GM19023 (cell line): ENCODE measurements around the gene KIF26B.

Experiments
- ATAC-seq: cut with Tn5 transposase; IDR thresholded peaks from one replicate; pipeline ENCODE4 v1.9.1; 2021; ENCODE audit warnings: mild to moderate bottlenecking, moderate library complexity; ENCODE audit not compliant: unreplicated experiment

KIF26B gene

GRCh38 chr1:245583081-245583480 lies 428.3 kb downstream of the KIF26B start:
- no peak for ATAC-seq

- ATAC-seq, result no peak
These were observed 429.0 kb downstream of the KIF26B start for GRCh38 chr1:245583575-245584330.

DNA sequence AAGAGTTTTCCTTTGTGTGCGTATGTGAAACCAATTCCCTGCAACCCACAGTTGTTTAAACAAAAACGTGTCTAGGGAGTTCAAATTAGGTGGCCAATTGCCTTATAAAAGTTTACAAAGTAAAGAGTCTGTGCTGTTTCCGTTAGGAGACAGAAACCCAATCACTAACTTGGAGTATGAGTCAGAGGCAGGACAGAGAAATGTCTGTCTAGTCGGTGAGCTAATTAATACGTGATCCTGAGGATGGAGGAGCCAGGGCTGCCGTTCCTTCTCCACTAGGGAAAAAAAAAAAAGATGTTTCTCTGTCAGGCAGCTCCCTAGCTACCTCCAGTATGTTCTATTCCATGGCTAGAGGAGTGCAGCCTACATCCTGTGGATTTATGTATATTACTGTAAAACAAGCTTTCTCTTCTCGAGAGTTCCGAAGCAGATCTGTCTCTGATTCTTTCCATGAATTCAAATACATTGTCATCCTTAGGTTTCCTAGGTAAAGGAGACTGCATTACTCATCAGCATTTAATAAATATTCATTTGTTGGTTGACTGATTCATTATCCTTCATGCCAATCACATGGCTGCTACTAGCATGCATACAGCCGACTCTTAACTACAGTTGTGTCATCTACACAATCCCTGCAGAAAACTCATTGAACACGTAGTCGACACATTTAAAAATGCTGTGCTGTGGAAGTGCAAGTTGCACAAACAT lies 430.6 kb downstream of the KIF26B start:
- no peak for ATAC-seq

- no peak for ATAC-seq
These were observed 432.8 kb downstream of the KIF26B start for GRCh38 chr1:245587435-245588115.

GRCh38 chr1:245588116-245588639 lies 433.4 kb downstream of the KIF26B start:
- ATAC-seq, result no peak

- no peak for ATAC-seq
These were observed 434.5 kb downstream of the KIF26B start for GRCh38 chr1:245589316-245589715.

- no peak for ATAC-seq
These were observed 435.1 kb downstream of the KIF26B start for GRCh38 chr1:245589906-245590305.

- ATAC-seq, result no peak
These were observed 435.9 kb downstream of the KIF26B start for GRCh38 chr1:245590726-245591125.

DNA sequence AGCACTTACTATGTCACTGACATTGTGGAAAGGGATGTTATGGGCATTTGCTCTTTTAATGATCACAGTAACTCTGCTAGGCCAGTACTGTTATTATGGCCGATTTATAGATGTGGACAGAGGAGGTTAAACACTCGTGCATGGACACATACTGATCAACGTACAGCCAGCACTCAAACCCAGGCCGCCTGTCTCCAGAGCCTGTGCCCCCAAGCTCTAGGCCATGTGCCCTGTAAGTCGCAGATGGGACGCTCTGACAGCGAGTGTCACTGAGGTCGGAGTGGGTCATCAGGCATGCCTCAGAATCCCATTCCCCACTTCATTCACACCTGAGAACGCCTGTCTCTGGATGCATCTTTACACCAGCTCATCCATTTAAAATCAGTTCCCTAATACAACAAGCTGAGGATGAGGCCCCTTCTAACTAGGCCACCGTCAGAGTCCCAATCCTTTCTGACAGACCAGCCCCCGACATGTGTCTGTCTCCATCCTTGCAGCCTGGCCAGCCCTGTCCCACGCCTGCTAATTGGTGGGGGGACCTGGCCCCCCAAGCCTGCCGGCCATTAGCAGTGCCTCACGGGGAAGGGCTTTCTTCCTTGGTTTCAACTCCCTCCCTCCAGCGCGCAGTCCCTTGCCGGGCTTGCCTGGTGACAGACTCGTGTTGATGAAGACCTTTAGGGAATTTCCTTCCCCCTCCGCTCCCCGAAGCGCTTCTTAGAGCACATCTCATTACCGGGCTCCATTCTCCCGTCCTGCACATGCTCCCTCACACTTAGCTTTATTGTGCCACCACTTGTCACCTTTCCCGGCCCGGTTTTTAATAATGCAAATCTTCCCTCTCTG lies 436.8 kb downstream of the KIF26B start:
- ATAC-seq, result no peak

DNA sequence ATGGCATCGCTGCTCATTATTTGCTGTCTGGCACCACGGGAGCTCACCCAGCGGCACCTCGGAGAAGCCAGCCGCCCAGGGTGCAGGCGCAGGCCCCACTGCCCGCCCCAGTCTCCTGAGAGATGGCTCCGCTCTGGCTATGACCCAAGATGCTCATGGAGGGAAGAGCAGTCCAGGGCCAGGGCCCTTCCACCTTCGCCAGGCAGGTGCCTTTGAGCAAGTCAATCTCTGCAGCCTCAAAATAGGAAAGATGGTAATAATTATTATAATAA lies 437.3 kb downstream of the KIF26B start:
- no peak for ATAC-seq

DNA sequence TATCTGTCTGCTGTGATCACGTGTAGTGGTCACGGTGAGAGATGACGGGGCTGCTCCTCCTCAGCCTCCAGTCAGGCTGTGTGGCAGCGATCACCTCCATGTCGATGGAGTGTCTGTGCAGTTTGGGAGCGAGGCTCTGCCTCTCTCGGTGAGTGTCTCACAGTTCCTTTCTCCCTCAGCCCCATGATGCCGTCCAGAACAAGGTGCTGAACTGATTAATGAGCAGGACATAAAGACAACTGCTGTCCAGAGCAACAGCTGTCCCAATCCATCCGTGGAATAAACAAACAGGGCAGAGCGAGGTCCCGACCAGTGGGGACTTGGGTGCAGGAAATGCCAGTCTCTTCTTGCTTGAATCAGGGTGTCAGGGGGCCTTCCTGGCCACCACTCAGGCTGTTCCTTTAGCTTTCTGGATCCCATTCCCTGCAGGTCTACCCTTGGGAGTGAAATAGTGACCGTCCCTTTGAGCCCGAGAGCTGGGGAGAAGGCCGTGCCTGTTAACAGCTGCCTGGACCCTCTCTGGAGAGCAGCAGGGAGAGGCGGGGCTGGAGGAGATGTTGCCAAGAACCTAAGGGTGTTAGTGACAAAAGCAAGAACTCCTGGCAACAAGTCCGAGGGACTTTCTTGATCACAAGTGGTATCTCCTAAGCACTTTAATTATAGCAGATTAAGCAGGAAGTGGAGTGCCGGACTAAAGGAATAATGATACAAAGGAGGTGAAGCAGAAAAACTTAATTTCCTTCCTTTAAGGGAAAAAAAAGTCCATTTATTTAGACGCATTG lies 443.9 kb downstream of the KIF26B start:
- ATAC-seq, result no peak

DNA sequence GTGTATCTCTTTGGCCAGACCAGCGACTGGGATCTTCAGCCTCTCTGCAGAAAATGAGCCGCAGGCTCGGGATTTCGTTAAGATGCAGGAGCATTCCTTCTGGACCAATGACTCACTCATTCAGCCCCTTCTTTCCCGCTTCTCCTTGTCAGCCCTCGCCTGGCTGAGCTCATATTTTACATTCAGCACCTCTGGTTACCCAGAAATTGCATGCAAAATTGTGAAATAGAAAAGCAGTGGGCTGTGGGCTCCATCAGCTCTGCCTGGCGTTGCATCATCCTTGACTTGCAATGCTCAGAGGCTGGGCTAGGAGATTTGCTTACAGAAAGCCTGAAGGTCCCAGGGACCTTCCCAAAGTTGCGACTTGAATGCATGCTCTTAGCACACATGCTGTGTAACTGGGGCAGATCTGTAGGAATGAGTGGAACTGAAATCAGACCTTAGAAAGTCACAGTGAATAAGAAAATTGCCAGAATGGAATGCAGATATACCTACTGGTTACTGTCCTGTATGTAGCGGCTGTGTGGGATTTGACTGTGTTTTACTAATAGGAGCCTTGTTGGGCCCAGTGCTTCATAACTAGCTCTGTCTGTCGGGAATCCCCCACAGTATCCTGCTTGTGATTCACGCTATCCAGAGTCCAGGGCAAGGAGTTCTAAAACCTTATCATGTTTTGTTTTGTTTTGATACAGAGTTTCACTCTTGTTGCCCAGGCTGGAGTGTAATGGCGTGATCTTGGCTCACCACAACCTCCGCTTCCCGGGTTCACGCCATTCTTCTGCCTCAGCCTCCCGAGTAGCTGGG lies 444.8 kb downstream of the KIF26B start:
- no peak for ATAC-seq

DNA sequence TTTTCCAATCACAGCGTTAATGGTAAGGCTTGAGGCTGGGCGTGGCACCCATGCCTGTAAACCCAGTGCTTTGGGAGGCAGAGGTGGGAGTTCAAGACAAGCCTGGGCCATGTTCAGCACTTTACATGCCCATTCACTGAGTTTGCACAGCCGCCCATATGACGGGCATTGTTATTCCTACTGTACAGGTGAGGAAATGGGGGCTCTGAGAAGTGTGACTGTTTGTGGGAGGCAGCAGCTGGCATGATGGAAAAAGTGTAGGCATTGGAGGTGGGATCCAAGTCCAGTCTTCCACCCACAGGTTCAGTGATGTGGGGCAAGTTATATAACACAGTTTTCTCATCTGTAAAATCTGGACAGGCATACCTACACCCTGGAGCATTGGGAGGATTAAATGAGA lies 445.9 kb downstream of the KIF26B start:
- no peak for ATAC-seq

- no peak for ATAC-seq
These were observed 448.6 kb downstream of the KIF26B start for GRCh38 chr1:245603311-245603865.

DNA sequence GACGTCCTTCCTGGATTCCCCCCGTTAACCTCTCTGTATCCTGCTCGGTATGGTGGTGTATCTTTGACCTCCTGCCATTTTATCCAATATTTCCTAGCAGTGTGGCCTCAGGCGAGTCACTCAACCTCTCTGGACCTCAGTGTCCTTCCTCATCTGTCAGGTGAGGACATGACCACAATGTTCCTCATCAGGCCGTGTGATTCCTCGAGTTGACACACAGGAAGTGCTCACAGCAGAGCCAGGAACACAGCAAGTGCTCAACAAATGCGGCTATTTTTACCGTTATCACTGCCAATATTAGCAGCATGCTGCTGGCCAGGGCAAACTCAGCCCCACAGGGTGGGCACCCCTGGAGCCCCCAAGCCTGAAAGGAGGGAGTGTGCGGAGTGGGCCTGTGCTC lies 450.2 kb downstream of the KIF26B start:
- ATAC-seq, result no peak

- no peak for ATAC-seq
These were observed 450.8 kb downstream of the KIF26B start for GRCh38 chr1:245605480-245606156.

GRCh38 chr1:245606157-245606725 lies 451.5 kb downstream of the KIF26B start:
- no peak for ATAC-seq

DNA sequence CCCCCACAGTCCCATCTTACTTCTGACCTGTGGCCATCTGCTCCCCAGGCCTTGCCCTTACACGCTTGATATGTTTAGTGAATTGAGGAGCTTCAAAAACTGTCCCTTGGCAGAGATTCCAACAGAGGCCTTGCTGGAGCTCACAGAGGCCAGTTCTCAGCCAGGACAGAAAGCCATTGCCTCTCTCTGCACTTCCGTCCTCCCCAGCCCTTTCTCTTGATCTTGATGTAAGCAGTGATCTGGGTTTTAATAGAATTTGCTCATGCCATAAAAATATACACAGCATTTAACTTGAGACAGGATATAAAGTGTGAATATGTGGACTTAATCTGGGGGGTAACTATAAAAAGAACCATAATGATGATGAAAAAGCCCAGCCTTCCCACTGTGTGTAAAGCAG lies 453.5 kb downstream of the KIF26B start:
- no peak for ATAC-seq
